SK-N-MC (cell line): ENCODE measurements around the gene LITAF.

Source experiments
- DNase-seq: peaks from one replicate; pipeline ENCODE4 v3.0.0-alpha.2; 2011; ENCODE audit warnings: low read depth, low spot score
- H3K27ac ChIP-seq: fragments of 200-600 bp; sonication (generic); 2 replicates; pipeline ENCODE4 v1.5.1; 2016; ENCODE audit warnings: mixed run types
- H3K36me3 ChIP-seq: fragments of 200-600 bp; sonication (generic); 2 replicates; pipeline ENCODE4 v1.6.1; 2017; ENCODE audit warnings: antibody characterized with exemption, low read length, mixed read lengths; ENCODE audit not compliant: insufficient read depth
- H3K4me3 ChIP-seq: fragments of 200-600 bp; sonication (generic); 2 replicates; pipeline ENCODE4 v1.5.1; 2016
- H3K9ac ChIP-seq: fragments of 200-600 bp; sonication (generic); 2 replicates; pipeline ENCODE4 v1.8.0; 2017; ENCODE audit warnings: mixed run types, mixed read lengths; ENCODE audit not compliant: insufficient read length
- H3K9me3 ChIP-seq: fragments of 200-600 bp; sonication (generic); 2 replicates; pipeline ENCODE4 v1.6.1; 2017; ENCODE audit warnings: low read depth, mild to moderate bottlenecking, antibody characterized with exemption, low read length, moderate library complexity, mixed read lengths
- EZH2 ChIP-seq: fragments of 200-600 bp; sonication (generic); IDR thresholded peaks from one replicate; pipeline ENCODE4 v1.6.1; 2017; ENCODE audit warnings: antibody characterized with exemption
- FOXP2 ChIP-seq: optimal IDR thresholded peaks from 2 replicates; pipeline ENCODE3; 2011; ENCODE audit warnings: mild to moderate bottlenecking, moderate library complexity; ENCODE audit not compliant: insufficient read depth; ENCODE audit errors: extremely low read length, control extremely low read depth
- POLR2AphosphoS5 ChIP-seq: IDR thresholded peaks from 2 replicates; pipeline ENCODE4 v1.6.1; 2012; ENCODE audit warnings: mild to moderate bottlenecking, low read depth, low read length, borderline replicate concordance

Gene LITAF

GRCh38 chr16:11554053-11554452 lies 32.7 kb downstream of the LITAF start:
- no peak for DNase-seq
- Histone ChIP-seq H3K4me3 (no peak overlapping the region), H3K27ac (no peak overlapping the region), H3K9me3 (peaks cover 5% of the 10 kb centered on the region; the same call in 1 of the 2 replicates), H3K36me3 (peaks cover 10% of the 10 kb centered on the region; the same call in 1 of the 2 replicates), H3K9ac (no peak overlapping the region)
- TF ChIP-seq FOXP2 (no peak), POLR2AphosphoS5 (no peak)

GRCh38 chr16:11553371-11553770 lies 33.3 kb downstream of the LITAF start:
- DNase-seq: no peak
- Histone ChIP-seq H3K9me3 (peaks cover 5% of the 10 kb centered on the region; the same call in 1 of the 2 replicates), H3K4me3 (no peak overlapping the region), H3K9ac (no peak overlapping the region), H3K27ac (no peak overlapping the region), H3K36me3 (peaks cover 10% of the 10 kb centered on the region; the same call in 1 of the 2 replicates)
- TF ChIP-seq EZH2 (no peak), POLR2AphosphoS5 (no peak), FOXP2 (no peak)

GRCh38 chr16:11552440-11552839 lies 34.3 kb downstream of the LITAF start:
- Histone ChIP-seq H3K9me3 (peaks cover 5% of the 10 kb centered on the region; the same call in 1 of the 2 replicates), H3K27ac (no peak overlapping the region), H3K4me3 (no peak overlapping the region), H3K36me3 (peaks cover 10% of the 10 kb centered on the region; the same call in 1 of the 2 replicates), H3K9ac (no peak overlapping the region)
- TF ChIP-seq POLR2AphosphoS5: no peak
- no peak for TF ChIP-seq EZH2
- no peak for TF ChIP-seq FOXP2
- DNase-seq: no peak

GRCh38 chr16:11551842-11552241 lies 34.9 kb downstream of the LITAF start:
- Histone ChIP-seq H3K36me3 (peaks cover 10% of the 10 kb centered on the region; the same call in 1 of the 2 replicates), H3K27ac (no peak overlapping the region)
- no peak for DNase-seq

GRCh38 chr16:11550791-11551498 lies 35.8 kb downstream of the LITAF start:
- DNase-seq: no peak
- TF ChIP-seq POLR2AphosphoS5: no peak
- TF ChIP-seq EZH2: no peak
- no peak for TF ChIP-seq FOXP2
- Histone ChIP-seq H3K9ac (no peak overlapping the region), H3K27ac (no peak overlapping the region), H3K9me3 (peaks cover 4% of the 10 kb centered on the region; the same call in 1 of the 2 replicates), H3K4me3 (no peak overlapping the region), H3K36me3 (peaks cover 4% of the 10 kb centered on the region; the same call in 1 of the 2 replicates)

More at GRCh38 chr16:11551842-11552241, 34.9 kb downstream of the LITAF start:
- TF ChIP-seq EZH2 (no peak), POLR2AphosphoS5 (no peak), FOXP2 (no peak)
- H3K9ac ChIP-seq: no peak overlapping the region
- H3K9me3 ChIP-seq: peaks cover 5% of the 10 kb centered on the region; the same call in 1 of the 2 replicates
- H3K4me3 ChIP-seq: no peak overlapping the region

- Histone ChIP-seq H3K36me3 (no peaks in the 10 kb centered on the region; the same call in 1 of the 2 replicates), H3K27ac (no peak overlapping the region)
Observed at GRCh38 chr16:11547118-11547916, 39.4 kb downstream of the LITAF start.

GRCh38 chr16:11546608-11547061 lies 40.1 kb downstream of the LITAF start:
- Histone ChIP-seq H3K27ac (no peak overlapping the region), H3K36me3 (no peaks in the 10 kb centered on the region; the same call in 1 of the 2 replicates), H3K9ac (no peak overlapping the region), H3K9me3 (no peaks in the 10 kb centered on the region), H3K4me3 (no peak overlapping the region)
- no peak for TF ChIP-seq EZH2
- no peak for TF ChIP-seq POLR2AphosphoS5
- no peak for TF ChIP-seq FOXP2
- DNase-seq: no peak

More at GRCh38 chr16:11547118-11547916, 39.4 kb downstream of the LITAF start:
- Histone ChIP-seq H3K4me3 (no peak overlapping the region), H3K9me3 (no peaks in the 10 kb centered on the region), H3K9ac (no peak overlapping the region)
- no peak for DNase-seq
- TF ChIP-seq EZH2 (no peak), FOXP2 (no peak), POLR2AphosphoS5 (no peak)
